Esophagus squamous epithelium (tissue), 4 donors: Measurements from ENCODE around the gene MAGI1.

Source experiments
- CTCF ChIP-seq, 6 experiments: fragments of 450-650 bp in 4 of 6; fragments of 200-600 bp in 2 of 6; sonication (generic) in 2 of 6; IDR thresholded peaks; one replicate each; pipeline ENCODE4 v1.5.1; 2016 to 2019; ENCODE audit warnings: antibody characterized with exemption in 6 of 6, mild to moderate bottlenecking in 4 of 6, moderate library complexity in 4 of 6
- POLR2A ChIP-seq, 4 donors: fragments of 450-650 bp; IDR thresholded peaks; one replicate each; pipeline ENCODE4 v1.6.1; 2017; ENCODE audit warnings: antibody characterized with exemption in 4 of 4, mild to moderate bottlenecking in 4 of 4, moderate library complexity in 3 of 4

GRCh38 chr3:65779390-65779789 is 259.3 kb downstream of the MAGI1 start:
- TF ChIP-seq POLR2A (IDR thresholded peaks at IDR 0.05) (no peak), CTCF (IDR thresholded peaks at IDR 0.05) (no peak)
